Testis (tissue), 2 donors: Measurements from ENCODE around the gene ATP5F1C.

ENCODE experiments used
- POLR2A ChIP-seq: fragments of 450-650 bp; IDR thresholded peaks from one replicate; pipeline ENCODE4 v1.6.1; 2017; ENCODE audit warnings: antibody characterized with exemption, mild to moderate bottlenecking, moderate library complexity
- TF ChIP-seq, protein P1 (sequence below), 3 experiments: fragments of 450-650 bp in 2 of 3; fragments of 200-600 bp in 1 of 3; sonication (generic) in 1 of 3; IDR thresholded peaks; one replicate each; pipeline ENCODE4 v1.5.1; 2016 to 2019; ENCODE audit warnings: antibody characterized with exemption in 3 of 3, mild to moderate bottlenecking in 2 of 3, moderate library complexity in 1 of 3

DNA sequence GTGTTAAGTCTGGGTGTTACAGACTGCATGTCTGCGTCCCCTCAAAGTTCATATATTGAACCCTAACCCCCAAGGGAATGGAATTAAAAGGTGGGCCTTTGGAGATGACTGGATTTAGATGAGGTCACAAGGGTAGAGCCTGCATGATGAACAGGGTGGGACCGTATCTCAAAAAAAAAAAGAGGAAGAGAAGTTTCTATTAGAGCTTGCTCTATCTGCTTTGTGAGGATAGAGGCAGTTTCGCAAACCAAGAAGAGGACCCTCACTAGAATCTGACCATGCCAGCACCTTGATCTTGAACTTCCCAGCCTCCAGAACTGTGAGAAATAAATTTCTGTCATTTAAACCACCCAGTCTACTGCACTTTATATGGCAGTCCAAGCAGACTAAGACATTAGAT is 1.5 kb upstream of the ATP5F1C start:
- TF ChIP-seq, protein P1, sequence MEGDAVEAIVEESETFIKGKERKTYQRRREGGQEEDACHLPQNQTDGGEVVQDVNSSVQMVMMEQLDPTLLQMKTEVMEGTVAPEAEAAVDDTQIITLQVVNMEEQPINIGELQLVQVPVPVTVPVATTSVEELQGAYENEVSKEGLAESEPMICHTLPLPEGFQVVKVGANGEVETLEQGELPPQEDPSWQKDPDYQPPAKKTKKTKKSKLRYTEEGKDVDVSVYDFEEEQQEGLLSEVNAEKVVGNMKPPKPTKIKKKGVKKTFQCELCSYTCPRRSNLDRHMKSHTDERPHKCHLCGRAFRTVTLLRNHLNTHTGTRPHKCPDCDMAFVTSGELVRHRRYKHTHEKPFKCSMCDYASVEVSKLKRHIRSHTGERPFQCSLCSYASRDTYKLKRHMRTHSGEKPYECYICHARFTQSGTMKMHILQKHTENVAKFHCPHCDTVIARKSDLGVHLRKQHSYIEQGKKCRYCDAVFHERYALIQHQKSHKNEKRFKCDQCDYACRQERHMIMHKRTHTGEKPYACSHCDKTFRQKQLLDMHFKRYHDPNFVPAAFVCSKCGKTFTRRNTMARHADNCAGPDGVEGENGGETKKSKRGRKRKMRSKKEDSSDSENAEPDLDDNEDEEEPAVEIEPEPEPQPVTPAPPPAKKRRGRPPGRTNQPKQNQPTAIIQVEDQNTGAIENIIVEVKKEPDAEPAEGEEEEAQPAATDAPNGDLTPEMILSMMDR (IDR thresholded peaks at IDR 0.05), result no peak
- TF ChIP-seq POLR2A, result no peak
